Measurements from ENCODE around the gene MPHOSPH10. TPM values are rescaled to one million over a fixed set of nuclear protein-coding genes. Genes with fewer than 3 reads are reported as not detected.

MPHOSPH10 gene
- total and polyA plus RNA-seq, 4 experiments from 2014 or later, result 13.4 to 54.2 (median 41.3) TPM

DNA sequence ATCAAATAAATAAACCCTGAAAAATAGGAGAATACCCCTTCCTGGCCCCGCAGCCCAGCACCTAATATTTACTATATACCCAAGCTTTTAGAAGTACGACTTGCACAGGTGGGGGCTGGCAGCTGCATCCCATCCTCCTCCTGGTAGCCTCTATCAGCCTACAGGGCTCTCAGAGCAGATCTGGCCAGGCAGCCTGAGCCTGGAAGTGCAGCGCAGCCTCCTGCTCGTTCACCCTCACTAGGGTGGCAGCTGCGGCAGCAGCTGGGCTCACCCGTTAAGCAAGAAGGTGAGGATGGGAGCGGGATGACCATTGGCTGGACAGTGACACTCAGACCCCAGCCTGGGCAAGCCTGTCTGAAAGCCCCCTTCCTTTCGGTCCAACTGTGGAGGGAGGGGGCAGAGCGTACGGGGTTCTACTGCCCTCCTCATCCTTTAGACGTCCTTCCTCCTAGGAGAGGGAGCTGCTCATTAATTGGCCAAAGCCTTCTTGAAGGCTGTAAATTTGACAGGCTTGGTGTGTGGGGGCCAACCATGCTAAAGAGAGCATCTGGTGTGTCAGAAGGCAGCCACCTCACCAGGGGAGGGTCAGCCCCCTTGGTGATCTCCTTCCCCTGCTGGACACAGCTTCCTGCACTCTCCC, 23.3 kb downstream of the MPHOSPH10 start:
- Histone ChIP-seq H3K27me3 (ENCODE audit: insufficient read depth, low read length) (no peaks in the 10 kb centered on the region), H3K36me3 (ENCODE audit: insufficient read depth, low read length) (peaks cover 5% of the 10 kb centered on the region), H3K27ac (ENCODE audit: low read depth, low read length) (no peak overlapping the region), H3K9me3 (ENCODE audit: control insufficient read depth in 1 of 2, low read length in 2 of 2) (no peaks in the 10 kb centered on the region), H3K4me1 (ENCODE audit: insufficient read depth, low read length) (peaks cover 8% of the 10 kb centered on the region), H3K4me3 (ENCODE audit: low read length in 2 of 2) (no peak overlapping the region)
- ChIA-PET POLR2A (ENCODE audit: partially characterized antibody) (no interaction called here), CTCF (ENCODE audit: partially characterized antibody) (interaction anchor here (2.0 kb wide), 1 partner anchor 52 kb away, joined by 10 read pairs; no protein-coding TSS in a partner anchor)
- H3K36me3 Mint-ChIP-seq, result peaks cover 15 to 22% of the 10 kb centered on the region in 2 donors
- DNase-seq, result no peak
- no peaks in the 10 kb centered on the region for H3K9me3 Mint-ChIP-seq
- peaks cover 2 to 11% (median 9%) of the 10 kb centered on the region in 4 donors for H3K4me1 Mint-ChIP-seq
- intact Hi-C loops (cut with micrococcal nuclease), result no loop called here
- no peak overlapping the region for H3K27ac Mint-ChIP-seq
- H3K27me3 Mint-ChIP-seq, result peaks cover 6 to 8% of the 10 kb centered on the region in 2 donors
- H3K4me3 Mint-ChIP-seq, result no peak overlapping the region

GRCh38 chr2:71154279-71154678, 23.8 kb downstream of the MPHOSPH10 start:
- POLR2A ChIA-PET (ENCODE audit: partially characterized antibody), result no interaction called here
- no peak overlapping the region for H3K4me3 Mint-ChIP-seq

GRCh38 chr2:71154798-71155197, 24.4 kb downstream of the MPHOSPH10 start:
- H3K4me3 ChIP-seq (ENCODE audit: low read length in 2 of 2), result no peak overlapping the region
- H3K4me1 ChIP-seq (ENCODE audit: insufficient read depth, low read length), result peaks cover 8% of the 10 kb centered on the region
- Mint-ChIP-seq H3K4me3 (no peak overlapping the region), H3K27ac (no peak overlapping the region), H3K9me3 (no peaks in the 10 kb centered on the region), H3K36me3 (peaks cover 5 to 12% of the 10 kb centered on the region in 2 donors), H3K27me3 (peaks cover 6 to 8% of the 10 kb centered on the region in 2 donors), H3K4me1 (peaks cover 2 to 11% (median 9%) of the 10 kb centered on the region in 4 donors)
- ChIA-PET CTCF (ENCODE audit: partially characterized antibody) (interaction anchor here (2.0 to 2.2 kb wide), 2 partner anchors 54 to 356 kb away, joined by 7 to 10 read pairs; no protein-coding TSS in a partner anchor), POLR2A (ENCODE audit: partially characterized antibody) (no interaction called here)
- H3K36me3 ChIP-seq (ENCODE audit: insufficient read depth, low read length), result no peaks in the 10 kb centered on the region
- H3K27me3 ChIP-seq (ENCODE audit: insufficient read depth, low read length), result no peaks in the 10 kb centered on the region
- no peak overlapping the region for H3K27ac ChIP-seq (ENCODE audit: low read depth, low read length)
- intact Hi-C loops (cut with micrococcal nuclease), result no loop called here
- no peak for DNase-seq
- no peaks in the 10 kb centered on the region for H3K9me3 ChIP-seq (ENCODE audit: control insufficient read depth in 1 of 2, low read length in 2 of 2)

More at GRCh38 chr2:71154279-71154678, 23.8 kb downstream of the MPHOSPH10 start:
- Mint-ChIP-seq H3K27ac (no peak overlapping the region), H3K4me1 (peaks cover 2 to 11% (median 9%) of the 10 kb centered on the region in 4 donors), H3K27me3 (peaks cover 6 to 8% of the 10 kb centered on the region in 2 donors), H3K9me3 (no peaks in the 10 kb centered on the region), H3K36me3 (peaks cover 10 to 16% of the 10 kb centered on the region in 2 donors)
- H3K9me3 ChIP-seq (ENCODE audit: control insufficient read depth in 1 of 2, low read length in 2 of 2), result no peaks in the 10 kb centered on the region
- CTCF ChIA-PET (ENCODE audit: partially characterized antibody), result interaction anchor here (2.0 kb wide), 1 partner anchor 53 kb away, joined by 10 read pairs; no protein-coding TSS in a partner anchor
- intact Hi-C loops (cut with micrococcal nuclease), result no loop called here
- H3K36me3 ChIP-seq (ENCODE audit: insufficient read depth, low read length), result no peaks in the 10 kb centered on the region
- no peaks in the 10 kb centered on the region for H3K27me3 ChIP-seq (ENCODE audit: insufficient read depth, low read length)
- DNase-seq, result no peak
- H3K27ac ChIP-seq (ENCODE audit: low read depth, low read length), result no peak overlapping the region
- H3K4me1 ChIP-seq (ENCODE audit: insufficient read depth, low read length), result peaks cover 8% of the 10 kb centered on the region
- H3K4me3 ChIP-seq (ENCODE audit: low read length in 2 of 2), result no peak overlapping the region

GRCh38 chr2:71155846-71156245, 25.4 kb downstream of the MPHOSPH10 start:
- no peaks in the 10 kb centered on the region for H3K9me3 Mint-ChIP-seq
- H3K4me3 ChIP-seq (ENCODE audit: low read length in 2 of 2), result no peak overlapping the region
- no peak overlapping the region for H3K27ac Mint-ChIP-seq

GRCh38 chr2:71156573-71156972, 26.1 kb downstream of the MPHOSPH10 start:
- Histone ChIP-seq H3K4me3 (ENCODE audit: low read length in 2 of 2) (no peak overlapping the region), H3K36me3 (ENCODE audit: insufficient read depth, low read length) (no peaks in the 10 kb centered on the region), H3K27me3 (ENCODE audit: insufficient read depth, low read length) (no peaks in the 10 kb centered on the region), H3K27ac (ENCODE audit: low read depth, low read length) (no peak overlapping the region), H3K4me1 (ENCODE audit: insufficient read depth, low read length) (peaks cover 8% of the 10 kb centered on the region), H3K9me3 (ENCODE audit: control insufficient read depth in 1 of 2, low read length in 2 of 2) (no peaks in the 10 kb centered on the region)
- Mint-ChIP-seq H3K36me3 (no peaks in the 10 kb centered on the region), H3K27ac (no peak overlapping the region), H3K4me1 (peaks cover 2 to 9% (median 9%) of the 10 kb centered on the region in 4 donors), H3K9me3 (no peaks in the 10 kb centered on the region), H3K4me3 (no peak overlapping the region), H3K27me3 (peaks cover 8 to 9% of the 10 kb centered on the region in 2 donors)
- ChIA-PET CTCF (ENCODE audit: partially characterized antibody) (interaction anchor here (0.9 to 2.2 kb wide), 8 partner anchors 12 to 356 kb away, joined by 3 to 11 read pairs (median 3); partner anchors contain the start of gene PAIP2B), POLR2A (ENCODE audit: partially characterized antibody) (no interaction called here)
- intact Hi-C loops (cut with micrococcal nuclease), result no loop called here
- DNase-seq, result no peak

More at GRCh38 chr2:71155846-71156245, 25.4 kb downstream of the MPHOSPH10 start:
- ChIA-PET CTCF (ENCODE audit: partially characterized antibody) (interaction anchor here (0.7 to 2.2 kb wide), 7 partner anchors 10 to 357 kb away, joined by 3 to 11 read pairs (median 3); partner anchors contain the start of gene PAIP2B), POLR2A (ENCODE audit: partially characterized antibody) (no interaction called here)
- H3K9me3 ChIP-seq (ENCODE audit: control insufficient read depth in 1 of 2, low read length in 2 of 2), result no peaks in the 10 kb centered on the region
- Mint-ChIP-seq H3K27me3 (peaks cover 8 to 9% of the 10 kb centered on the region in 2 donors), H3K36me3 (peaks cover 0 to 3% of the 10 kb centered on the region in 2 donors), H3K4me1 (peaks cover 2 to 9% (median 9%) of the 10 kb centered on the region in 4 donors), H3K4me3 (no peak overlapping the region)
- no peak for DNase-seq
- no peaks in the 10 kb centered on the region for H3K36me3 ChIP-seq (ENCODE audit: insufficient read depth, low read length)
- H3K27ac ChIP-seq (ENCODE audit: low read depth, low read length), result no peak overlapping the region
- no peaks in the 10 kb centered on the region for H3K27me3 ChIP-seq (ENCODE audit: insufficient read depth, low read length)
- intact Hi-C loops (cut with micrococcal nuclease), result no loop called here
- H3K4me1 ChIP-seq (ENCODE audit: insufficient read depth, low read length), result peaks cover 8% of the 10 kb centered on the region

DNA sequence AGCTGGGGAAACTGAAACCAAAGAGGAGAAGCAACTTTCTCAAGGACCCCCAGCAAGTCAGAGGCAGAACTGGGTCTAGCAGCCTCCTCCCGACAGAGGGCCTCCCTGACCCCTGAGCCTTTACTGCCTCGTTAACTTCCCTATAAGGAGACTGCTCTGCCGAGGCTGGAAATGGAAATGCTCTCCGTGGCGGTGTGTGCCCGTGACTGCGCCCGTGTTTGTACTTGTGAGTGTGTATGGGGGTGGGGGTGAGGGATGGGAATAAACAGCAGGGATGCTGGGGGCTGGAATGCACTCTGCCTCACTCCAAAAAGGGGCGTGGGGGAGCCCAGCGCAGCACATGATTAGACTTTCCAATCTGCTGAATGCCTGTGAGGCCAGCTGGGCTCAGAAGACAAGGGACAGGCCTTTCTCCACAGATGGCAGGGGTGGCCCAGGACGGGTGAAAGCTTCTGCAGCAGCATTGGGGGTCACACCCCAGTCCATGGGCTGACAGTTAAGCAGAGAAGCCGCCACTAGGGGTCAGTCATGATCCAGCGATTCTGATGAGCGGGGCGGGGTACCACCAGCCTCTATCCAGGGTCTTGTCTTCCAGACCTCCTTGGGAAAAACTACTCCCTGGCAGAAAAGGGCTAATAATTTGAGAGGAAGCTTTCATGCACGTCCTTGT, 26.8 kb downstream of the MPHOSPH10 start:
- ChIA-PET POLR2A (ENCODE audit: partially characterized antibody) (no interaction called here), CTCF (ENCODE audit: partially characterized antibody) (interaction anchor here (1.0 to 2.2 kb wide), 6 partner anchors 13 to 353 kb away, joined by 3 to 11 read pairs (median 4); partner anchors contain the start of gene PAIP2B)
- H3K36me3 ChIP-seq (ENCODE audit: insufficient read depth, low read length), result no peaks in the 10 kb centered on the region
- Mint-ChIP-seq H3K4me1 (peaks cover 2 to 9% (median 9%) of the 10 kb centered on the region in 4 donors), H3K27ac (no peak overlapping the region), H3K9me3 (no peaks in the 10 kb centered on the region), H3K27me3 (peaks cover 9 to 11% of the 10 kb centered on the region in 2 donors), H3K4me3 (peak overlapping the region in 1 of 8 donors; percentile 35), H3K36me3 (no peaks in the 10 kb centered on the region)
- H3K27ac ChIP-seq (ENCODE audit: low read depth, low read length), result no peak overlapping the region
- intact Hi-C loops (cut with micrococcal nuclease), result no loop called here
- no peaks in the 10 kb centered on the region for H3K9me3 ChIP-seq (ENCODE audit: control insufficient read depth in 1 of 2, low read length in 2 of 2)
- no peak overlapping the region for H3K4me3 ChIP-seq (ENCODE audit: low read length in 2 of 2)
- H3K4me1 ChIP-seq (ENCODE audit: insufficient read depth, low read length), result peaks cover 8% of the 10 kb centered on the region
- H3K27me3 ChIP-seq (ENCODE audit: insufficient read depth, low read length), result no peaks in the 10 kb centered on the region
- peak in 4 of 5 donors; percentile 32 to 46 (median 40) for DNase-seq

- Histone ChIP-seq H3K9me3 (ENCODE audit: control insufficient read depth in 1 of 2, low read length in 2 of 2) (no peaks in the 10 kb centered on the region), H3K4me3 (ENCODE audit: low read length in 2 of 2) (no peak overlapping the region), H3K27ac (ENCODE audit: low read depth, low read length) (no peak overlapping the region), H3K27me3 (ENCODE audit: insufficient read depth, low read length) (no peaks in the 10 kb centered on the region), H3K4me1 (ENCODE audit: insufficient read depth, low read length) (no peaks in the 10 kb centered on the region), H3K36me3 (ENCODE audit: insufficient read depth, low read length) (no peaks in the 10 kb centered on the region)
- Mint-ChIP-seq H3K9me3 (no peaks in the 10 kb centered on the region), H3K36me3 (no peaks in the 10 kb centered on the region), H3K27ac (no peak overlapping the region), H3K4me3 (no peak overlapping the region), H3K27me3 (peaks cover 8 to 16% of the 10 kb centered on the region in 2 donors), H3K4me1 (no peaks in the 10 kb centered on the region)
- DNase-seq, result no peak
- intact Hi-C loops (cut with micrococcal nuclease), result no loop called here
- ChIA-PET CTCF (ENCODE audit: partially characterized antibody) (no interaction called here), POLR2A (ENCODE audit: partially characterized antibody) (no interaction called here)
Measured at GRCh38 chr2:71166812-71167211, 36.4 kb downstream of the MPHOSPH10 start.
